Brain microvascular endothelial cell (primary cell): ENCODE data around the gene BRI3BP.

Experiments used
- DNase-seq: peaks from one replicate; pipeline ENCODE4 v3.0.0-alpha.2; 2020
- H3K27ac ChIP-seq: fragments of 250-450 bp; sonication (Bioruptor Pico); 2 replicates; pipeline ENCODE4 v1.5.1; 2020; ENCODE audit warnings: mild to moderate bottlenecking, moderate library complexity
- H3K27me3 ChIP-seq: fragments of 250-450 bp; sonication (Bioruptor Pico); replicated peaks from 2 replicates; pipeline ENCODE4 v1.5.1; 2020; ENCODE audit warnings: mild to moderate bottlenecking
- H3K36me3 ChIP-seq: fragments of 250-450 bp; sonication (Bioruptor Pico); replicated peaks from 2 replicates; pipeline ENCODE4 v1.5.1; 2020; ENCODE audit warnings: mild to moderate bottlenecking
- H3K4me3 ChIP-seq: 2 replicates; pipeline ENCODE4 v1.5.1; 2011; ENCODE audit warnings: low read depth, mild to moderate bottlenecking, control low read depth, low read length, moderate library complexity
- CTCF ChIP-seq: IDR thresholded peaks from 2 replicates; pipeline ENCODE4 v1.5.1; 2011; ENCODE audit warnings: low read depth, mild to moderate bottlenecking, moderate library complexity, low read length, control low read depth, inconsistent platforms; ENCODE audit errors: missing control alignments
- in situ Hi-C: cut with HindIII; loops from 2 replicates; pipeline ENCODE4 v1.10.0; 2017; ENCODE audit warnings: low sequenced_read_pairs, low pct_ligation_motif_present

Gene BRI3BP, protein sequence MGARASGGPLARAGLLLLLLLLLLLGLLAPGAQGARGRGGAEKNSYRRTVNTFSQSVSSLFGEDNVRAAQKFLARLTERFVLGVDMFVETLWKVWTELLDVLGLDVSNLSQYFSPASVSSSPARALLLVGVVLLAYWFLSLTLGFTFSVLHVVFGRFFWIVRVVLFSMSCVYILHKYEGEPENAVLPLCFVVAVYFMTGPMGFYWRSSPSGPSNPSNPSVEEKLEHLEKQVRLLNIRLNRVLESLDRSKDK

DNA sequence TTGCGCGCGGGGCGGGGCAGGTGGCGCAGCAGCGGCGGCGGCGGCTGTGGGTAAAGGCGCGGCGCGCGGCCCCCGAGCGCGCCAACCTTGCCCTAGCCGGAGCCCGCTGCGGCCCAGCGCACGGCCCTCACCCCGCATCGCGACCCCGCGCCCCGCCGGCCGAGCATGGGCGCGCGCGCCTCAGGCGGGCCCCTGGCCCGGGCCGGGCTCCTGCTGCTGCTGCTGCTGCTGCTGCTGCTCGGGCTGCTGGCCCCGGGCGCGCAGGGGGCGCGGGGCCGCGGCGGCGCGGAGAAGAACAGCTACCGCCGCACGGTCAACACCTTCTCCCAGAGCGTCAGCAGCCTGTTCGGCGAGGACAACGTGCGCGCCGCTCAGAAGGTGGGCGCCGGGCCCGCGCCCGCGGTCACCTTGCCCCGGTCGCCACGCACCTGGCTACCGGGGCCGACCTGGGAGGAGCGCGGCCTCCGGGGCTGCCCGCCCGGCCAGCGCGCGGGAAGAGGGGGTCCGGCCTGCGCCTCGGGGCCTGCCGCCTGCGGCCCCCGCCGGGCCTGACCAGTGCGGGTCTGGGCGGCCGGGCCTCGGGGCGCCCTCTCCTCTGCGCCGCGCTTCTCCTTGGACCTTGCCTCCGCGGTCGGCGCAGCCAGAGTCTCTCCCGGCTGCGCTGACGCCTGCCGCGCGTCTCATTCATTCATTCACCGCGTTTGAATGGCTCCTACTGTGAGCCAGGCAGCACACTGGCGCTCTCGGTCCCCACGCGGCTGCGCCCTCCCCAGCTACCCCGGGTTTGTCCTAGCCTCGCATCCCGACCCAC, at the start of gene BRI3BP:
Gene BRI3BP, plus strand, starts transcription at position 20 of the 811 bp plus-strand sequence. Its CDS starts 146 bp downstream, at position 166.
- Histone ChIP-seq H3K27me3 (no peaks in the 10 kb centered on the region), H3K27ac (no peak within 1 kb of the TSS), H3K36me3 (no peaks in the 10 kb centered on the region), H3K4me3 (peak within 1 kb of the TSS; percentile 54)
- no peak for TF ChIP-seq CTCF
- in situ Hi-C loops, result no loop called here
- DNase-seq, result peak; percentile 25

DNA sequence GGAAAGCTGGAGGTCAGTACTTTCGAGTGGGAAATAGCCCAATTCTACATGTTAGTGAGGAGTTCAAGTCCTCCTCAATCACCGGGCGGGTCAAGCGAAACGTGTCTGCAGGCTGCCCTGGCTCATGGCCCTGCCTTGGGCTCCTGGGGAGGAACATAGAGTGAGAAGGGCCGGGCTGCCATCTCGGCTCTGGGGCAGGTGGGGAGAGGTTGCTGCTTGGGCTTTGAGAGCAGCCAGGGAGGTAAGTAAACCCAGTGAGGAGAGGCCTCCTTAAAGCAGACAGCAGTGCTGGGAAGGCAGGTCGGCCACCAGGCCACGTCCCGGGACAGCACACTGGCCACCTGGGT, 47.0 kb upstream of the BRI3BP start:
- no peaks in the 10 kb centered on the region for H3K27me3 ChIP-seq
- peaks cover 22% of the 10 kb centered on the region for H3K36me3 ChIP-seq
- no peak for TF ChIP-seq CTCF
- no peak overlapping the region for H3K4me3 ChIP-seq
- no peak for DNase-seq
- H3K27ac ChIP-seq, result no peak overlapping the region
- in situ Hi-C loops, result no loop called here

DNA sequence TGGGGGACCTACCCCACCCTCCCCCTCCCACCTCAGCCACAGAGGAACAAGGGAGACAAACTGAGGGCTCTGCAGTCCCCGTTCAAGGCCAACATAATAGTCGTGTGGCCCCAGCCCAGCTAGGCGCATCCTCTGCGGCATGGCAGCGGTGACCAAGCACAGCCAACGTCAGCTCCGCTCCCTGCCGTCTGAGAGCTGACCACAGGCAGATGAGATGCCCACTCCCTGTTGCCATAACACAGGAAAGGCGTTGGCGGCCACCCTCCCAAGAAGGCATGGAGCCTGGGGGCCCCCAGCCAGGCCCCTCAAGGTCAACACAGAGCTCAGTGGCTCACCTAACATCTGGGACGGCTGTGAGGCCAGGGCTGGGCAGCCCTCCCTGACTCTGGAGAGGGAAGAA, 46.4 kb upstream of the BRI3BP start:
- Histone ChIP-seq H3K27ac (no peak overlapping the region), H3K36me3 (peaks cover 25% of the 10 kb centered on the region), H3K27me3 (no peaks in the 10 kb centered on the region), H3K4me3 (no peak overlapping the region)
- DNase-seq, result no peak
- no peak for TF ChIP-seq CTCF
- in situ Hi-C loops, result no loop called here

DNA sequence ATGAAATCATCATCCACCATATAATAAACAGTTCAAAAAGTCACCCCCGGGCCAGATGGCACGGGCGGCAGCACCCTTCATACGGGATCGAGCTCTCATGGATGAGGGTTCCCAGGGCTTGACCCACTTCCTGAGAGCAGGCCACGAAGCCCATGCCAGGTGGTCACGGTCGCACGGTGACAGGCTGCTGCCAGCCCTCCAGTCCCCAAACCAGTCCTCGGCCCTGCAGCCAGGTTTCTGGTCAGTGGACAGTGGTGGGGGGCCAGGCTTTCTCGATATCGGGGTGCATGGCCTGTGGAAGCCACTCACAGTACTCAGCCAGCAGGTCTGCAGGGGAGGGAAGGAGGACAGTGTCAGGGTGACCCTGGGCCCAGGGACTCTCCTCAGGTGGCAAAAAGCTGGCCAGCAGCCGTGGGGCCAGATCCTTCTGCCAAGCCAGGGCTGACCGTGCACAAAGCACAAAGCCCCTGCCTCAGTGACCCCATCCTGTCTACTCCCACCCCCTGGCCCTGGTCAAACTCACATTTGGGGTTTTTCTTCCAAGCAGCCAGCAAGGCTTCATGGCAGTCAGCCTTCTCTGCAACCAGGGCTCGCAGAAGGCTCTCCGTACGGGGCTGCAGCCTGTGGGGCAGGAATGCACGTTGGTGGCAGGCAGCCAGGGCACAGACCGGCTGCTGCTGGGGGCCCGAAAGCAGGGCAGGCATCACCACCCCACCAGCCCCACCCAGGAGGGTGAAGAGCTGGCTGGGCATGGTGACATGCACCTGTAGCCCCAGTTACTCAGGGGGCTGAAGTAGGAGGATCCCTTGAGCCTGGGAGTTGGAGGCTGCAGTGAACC, 45.7 kb upstream of the BRI3BP start:
- Histone ChIP-seq H3K27ac (no peak overlapping the region), H3K4me3 (no peak overlapping the region), H3K27me3 (no peaks in the 10 kb centered on the region), H3K36me3 (peaks cover 32% of the 10 kb centered on the region)
- DNase-seq, result no peak
- in situ Hi-C loops, result no loop called here
- no peak for TF ChIP-seq CTCF

GRCh38 chr12:124949066-124949465, 44.4 kb upstream of the BRI3BP start:
- TF ChIP-seq CTCF, result no peak
- no peaks in the 10 kb centered on the region for H3K27me3 ChIP-seq
- in situ Hi-C loops, result no loop called here
- H3K4me3 ChIP-seq, result no peak overlapping the region
- peaks cover 36% of the 10 kb centered on the region for H3K36me3 ChIP-seq
- no peak overlapping the region for H3K27ac ChIP-seq
- no peak for DNase-seq
